AG20443 (cell line): ENCODE measurements around the gene PCP4.

Experiments used
- DNase-seq: peaks from one replicate; pipeline ENCODE4 v3.0.0; 2012; ENCODE audit warnings: low spot score, mixed read lengths

Gene PCP4

DNA sequence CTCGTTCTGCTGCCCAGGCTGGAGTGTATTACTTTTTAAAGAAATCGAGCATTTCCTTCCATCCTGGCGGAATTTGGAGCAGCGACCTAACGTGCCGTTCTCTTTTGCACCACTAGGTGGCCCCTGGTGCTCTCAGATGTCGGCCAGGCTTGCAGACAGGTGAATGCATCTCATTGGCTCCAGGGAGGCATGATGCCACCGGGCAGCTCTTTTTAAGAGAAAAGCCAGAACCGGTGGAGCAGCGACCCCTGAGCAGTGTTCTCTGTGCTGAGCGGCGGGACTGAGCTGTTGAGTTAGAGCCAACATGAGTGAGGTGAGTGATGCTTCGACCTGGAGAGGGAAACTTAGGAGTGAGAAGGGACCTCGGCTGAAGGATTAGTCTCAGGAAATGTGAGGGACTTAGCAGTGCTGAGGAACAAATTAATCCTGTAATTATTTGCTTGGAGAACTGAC is at the start of gene PCP4:
TSS of gene PCP4 (plus strand) at position 241 of the 453 bp plus-strand sequence. CDS start at position 305, 64 bp downstream.
- peak; percentile 22 for DNase-seq

DNA sequence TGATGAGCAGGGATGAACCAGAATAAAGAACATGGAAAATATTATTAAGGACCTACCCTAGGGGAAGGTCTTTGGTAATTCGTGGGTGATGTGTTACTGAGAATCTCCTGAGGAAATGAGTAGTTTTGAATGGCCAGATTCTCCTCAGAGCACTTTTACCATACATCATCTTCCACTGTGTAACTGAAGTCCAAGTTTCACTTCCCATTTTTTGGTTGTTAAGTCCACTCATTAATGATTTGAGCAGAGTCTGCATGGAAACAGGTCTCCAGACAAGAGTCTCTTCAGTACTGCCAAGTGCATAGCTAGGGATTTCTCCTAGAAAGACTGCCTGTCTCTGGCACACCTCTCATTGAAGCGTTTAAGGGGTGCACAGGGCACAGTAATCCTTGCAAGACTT is 48.7 kb upstream of the PCP4 start:
- DNase-seq: no peak

DNA sequence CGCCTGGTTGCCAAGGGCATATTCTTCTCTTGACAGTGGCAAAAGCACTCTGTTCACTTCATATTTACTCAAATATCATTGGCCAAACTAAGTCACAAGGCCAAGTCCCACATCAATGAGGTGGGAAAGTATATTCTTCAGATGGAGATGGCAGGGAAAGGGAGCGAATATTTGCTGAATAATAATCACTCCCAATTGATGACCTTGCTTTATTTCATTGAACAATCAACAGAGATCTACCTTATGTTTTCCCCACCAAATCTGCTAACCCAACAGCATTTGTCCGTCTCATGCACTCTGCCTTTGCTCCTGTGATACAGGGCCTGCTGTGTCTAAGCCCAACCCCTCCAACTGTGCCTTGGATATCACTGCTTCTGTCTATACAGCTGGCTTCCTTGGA is 45.2 kb upstream of the PCP4 start:
- no peak for DNase-seq

DNA sequence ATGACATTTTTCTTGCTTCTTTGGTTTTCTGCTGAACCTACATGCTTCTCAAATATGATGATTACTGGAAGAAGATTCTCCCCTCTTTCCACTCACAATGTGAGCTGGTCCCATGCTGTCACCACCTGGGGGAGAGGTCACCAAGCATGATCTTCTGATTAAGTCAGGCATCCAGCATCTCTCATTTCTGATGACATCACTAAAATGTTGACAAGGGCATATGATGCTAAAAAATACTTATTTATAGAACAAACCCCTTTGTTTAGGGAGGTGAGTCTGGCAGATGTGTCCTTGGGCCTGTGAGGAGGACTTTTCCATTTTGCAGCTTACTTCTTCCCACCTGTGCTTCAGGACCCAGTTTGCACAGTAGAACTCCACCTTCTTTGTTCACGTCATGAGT is 42.0 kb upstream of the PCP4 start:
- no peak for DNase-seq

DNA sequence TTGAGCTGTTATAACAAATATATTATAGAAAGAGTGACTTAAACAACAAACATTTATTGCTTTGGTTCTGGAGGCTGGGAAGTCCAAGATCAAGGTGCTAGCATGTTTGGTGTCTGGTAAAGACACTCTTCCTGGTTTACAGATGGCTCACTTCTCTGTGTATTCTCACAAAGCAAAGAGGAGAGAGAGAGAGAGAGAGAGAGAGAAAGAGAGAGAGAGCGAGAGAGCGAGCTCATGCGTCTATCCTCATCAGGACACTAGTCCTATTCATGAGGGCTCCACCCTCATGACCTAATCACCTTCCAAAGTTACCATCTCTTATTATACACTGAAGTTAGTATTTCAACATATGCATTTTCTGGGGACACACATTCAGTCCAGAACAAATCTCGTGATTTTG is 32.7 kb upstream of the PCP4 start:
- DNase-seq: no peak

DNA sequence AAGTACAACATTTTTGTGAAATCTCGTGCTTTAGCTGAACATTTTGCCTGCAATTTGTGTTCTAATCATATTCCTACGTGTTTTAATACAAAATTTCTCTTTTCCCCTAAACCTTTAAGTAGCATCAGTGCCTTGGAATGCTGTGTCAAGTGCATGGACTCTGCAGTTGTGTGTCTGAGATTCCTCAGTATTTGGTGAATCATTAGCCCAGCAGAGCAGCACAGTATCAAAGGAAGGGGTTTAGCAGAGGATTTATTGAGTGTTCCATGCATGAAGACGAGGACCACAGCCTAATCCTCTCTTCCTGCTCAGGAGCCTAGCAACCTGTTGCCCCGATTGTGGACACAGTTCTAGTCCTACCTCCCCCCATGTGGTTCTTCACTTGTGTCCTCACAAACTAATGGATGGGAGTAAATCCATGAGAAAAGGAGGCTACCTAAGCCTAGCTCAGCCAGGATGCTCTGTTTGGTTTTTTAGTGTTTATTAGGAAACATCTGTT is 29.3 kb upstream of the PCP4 start:
- no peak for DNase-seq

DNA sequence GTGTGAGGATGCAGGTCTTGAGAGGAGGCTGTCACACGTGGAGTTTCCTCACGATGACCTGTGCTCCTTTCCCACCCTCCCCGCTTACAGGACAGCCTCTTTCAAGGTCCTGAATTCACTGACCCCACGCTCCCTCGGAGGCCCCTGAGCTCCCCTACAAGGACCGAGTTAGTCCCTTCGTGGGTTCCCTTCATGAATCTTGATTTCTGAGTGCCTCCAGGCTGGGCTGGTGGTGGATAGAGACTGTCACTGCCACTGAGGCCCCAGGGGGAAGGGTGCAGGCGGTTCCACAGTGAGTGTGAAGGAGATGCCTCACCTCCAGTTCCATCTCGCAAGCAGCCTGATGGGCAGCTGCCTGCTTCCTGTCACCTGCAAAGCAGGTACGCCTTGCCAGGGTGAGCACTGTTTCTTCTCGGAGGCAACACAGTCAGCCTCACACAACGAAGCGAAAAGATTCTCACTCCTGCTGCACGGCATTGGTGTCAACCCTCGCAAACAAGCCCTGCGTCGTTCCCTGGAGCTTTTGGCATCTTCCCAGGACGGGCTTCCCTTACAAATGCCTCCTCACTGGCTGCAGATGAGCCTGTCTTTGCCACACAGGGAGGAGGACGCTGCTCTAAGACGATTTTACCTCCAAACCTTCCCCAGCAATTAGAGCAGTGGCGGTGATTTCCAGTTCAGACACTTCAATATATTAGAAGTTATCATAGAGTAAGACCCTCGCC is 26.7 kb upstream of the PCP4 start:
- DNase-seq: no peak

DNA sequence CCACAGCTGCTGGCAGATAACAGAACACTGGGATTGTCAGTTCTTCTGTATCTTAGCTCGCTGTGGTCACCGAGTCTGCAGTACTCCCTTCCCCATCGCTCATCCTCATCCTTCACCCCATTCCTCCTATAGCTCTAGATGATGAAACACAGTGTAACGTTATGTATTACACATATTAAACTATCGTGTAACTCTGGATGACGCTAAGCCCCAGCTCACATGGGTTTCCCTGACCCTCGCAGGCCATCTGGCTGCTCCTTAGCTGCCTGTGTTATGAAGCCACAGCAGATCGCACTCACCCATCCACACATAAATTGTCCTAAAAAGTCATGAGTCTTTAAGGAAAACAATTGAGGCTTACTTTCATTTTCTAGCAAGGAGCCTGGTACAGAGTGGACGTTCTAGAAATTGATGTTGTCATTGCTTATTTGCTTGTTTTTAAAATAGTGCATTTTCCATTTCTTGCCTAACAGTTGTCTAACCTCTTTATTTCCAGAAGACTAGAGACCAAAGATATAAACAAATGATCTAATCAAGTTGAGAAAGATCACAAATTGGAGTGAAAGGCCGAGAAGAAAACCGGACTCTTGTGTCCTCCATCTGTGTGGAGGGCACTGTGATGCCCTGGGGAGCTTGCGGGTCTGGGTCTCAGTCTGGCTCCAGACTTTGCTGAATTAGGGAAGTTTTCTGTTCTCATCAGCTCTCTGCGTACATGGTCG is 24.3 kb upstream of the PCP4 start:
- DNase-seq: no peak

DNA sequence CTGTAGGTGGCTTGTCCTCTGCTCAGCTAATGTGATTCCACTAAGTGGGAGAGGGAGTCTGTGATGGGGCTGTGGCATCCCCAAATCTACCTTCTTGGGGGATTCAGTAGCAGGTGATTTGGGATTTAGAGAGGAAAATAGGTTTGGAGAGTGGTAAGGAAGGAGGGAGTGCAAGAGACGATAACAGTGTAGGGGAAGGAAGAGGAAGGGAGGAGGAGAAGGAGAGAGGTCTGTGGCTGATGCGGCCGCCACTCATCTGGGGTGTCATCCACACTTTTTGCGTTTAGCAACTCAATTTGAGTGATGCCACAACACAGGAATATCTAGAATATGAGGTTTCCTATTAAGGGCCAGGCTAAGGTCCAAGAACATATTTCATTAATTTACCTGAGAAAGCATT is 23.8 kb upstream of the PCP4 start:
- no peak for DNase-seq

DNA sequence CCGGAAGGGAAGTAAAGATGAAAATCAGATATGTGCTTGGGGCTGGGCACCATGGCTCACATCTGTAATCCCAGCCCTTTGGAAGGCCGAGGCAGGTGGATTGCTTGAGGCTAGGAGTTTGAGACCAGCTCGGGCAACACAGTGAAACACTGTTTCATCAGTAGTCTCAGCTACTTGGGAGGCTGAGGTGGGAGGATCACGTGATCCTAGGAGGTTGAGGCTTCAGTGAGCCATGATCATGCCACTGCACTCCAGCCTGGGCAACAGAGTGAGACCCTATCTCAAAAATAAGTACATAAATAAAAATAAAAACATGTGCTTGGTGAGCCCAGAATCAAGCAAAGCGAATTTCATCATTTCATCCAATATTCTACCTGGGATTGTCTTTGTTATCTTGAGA is 23.3 kb upstream of the PCP4 start:
- no peak for DNase-seq

DNA sequence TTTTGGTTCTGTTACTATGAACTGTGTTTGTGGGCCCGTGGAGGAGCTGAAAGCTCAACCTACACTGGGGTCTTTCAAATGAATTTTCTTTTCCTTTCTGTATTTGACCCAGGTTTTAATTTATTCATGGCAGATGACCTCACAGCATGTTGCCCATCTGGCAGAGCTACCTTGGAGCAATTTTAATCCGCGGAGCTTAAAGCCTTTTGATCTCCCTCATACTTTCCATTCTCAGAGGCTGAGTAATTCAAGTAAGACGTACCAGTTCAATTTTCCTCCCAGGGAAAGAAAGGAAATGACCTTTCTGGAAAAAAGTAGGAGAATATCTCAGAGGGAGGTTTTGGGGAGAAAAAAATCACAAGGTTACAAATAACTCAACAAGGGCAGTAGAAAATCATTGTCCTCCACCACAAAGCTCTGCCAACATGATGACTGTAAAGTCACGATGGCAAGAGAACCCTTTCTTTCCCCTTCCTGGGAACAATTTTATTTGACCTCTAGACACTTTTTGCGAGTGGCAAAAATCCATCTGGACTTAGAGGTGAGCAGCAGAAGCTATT is 21.6 kb upstream of the PCP4 start:
- no peak for DNase-seq

DNA sequence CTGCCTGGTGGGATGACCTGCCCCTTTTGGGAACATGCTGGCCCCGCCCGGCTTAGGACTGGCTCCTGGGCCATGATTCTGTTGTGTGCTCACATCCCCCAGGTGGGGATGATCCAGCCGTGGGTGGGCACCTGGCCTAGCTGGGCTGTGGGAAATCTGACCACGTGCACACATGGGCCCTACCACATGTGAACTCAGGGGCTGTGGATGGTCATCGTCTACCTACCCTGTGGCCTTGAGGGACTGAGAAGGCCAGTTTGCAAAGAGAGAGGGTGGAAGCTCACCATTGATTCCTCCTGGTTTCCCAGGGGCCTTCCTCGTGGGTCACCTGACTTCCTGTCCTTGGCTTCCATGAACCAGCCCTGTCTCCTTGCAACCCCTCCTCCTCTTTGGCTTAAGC is 19.4 kb upstream of the PCP4 start:
- DNase-seq: no peak

DNA sequence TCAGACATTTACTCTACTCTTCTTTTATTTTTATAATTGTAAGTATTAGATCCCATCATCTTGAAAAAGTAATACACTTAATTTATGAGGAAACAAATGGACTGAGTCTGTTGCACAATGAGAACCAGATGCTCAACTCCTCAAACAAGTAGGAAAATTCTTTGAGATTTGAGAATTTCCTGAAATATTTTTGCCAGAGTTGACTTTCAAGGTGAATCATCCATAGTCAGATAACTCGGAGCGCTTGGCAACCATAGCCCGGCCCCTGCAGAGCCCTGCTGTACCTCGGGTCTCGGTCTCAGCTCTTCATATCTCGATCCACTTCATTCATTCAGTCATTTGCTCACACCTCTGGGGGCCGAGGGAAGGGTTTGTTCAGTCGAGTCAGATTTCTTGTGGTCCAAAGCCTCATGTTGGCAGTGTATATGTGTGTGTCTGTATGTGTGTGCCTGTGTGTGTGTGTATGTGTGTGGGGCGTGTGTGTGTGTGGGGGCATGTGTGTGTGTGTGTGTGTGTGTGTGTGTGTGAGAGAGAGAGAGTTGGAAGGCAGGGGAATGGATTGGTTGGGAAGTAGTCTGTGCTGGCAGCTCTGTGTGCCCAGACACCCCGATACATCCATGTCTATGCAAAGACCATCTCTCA is 18.1 kb upstream of the PCP4 start:
- no peak for DNase-seq

DNA sequence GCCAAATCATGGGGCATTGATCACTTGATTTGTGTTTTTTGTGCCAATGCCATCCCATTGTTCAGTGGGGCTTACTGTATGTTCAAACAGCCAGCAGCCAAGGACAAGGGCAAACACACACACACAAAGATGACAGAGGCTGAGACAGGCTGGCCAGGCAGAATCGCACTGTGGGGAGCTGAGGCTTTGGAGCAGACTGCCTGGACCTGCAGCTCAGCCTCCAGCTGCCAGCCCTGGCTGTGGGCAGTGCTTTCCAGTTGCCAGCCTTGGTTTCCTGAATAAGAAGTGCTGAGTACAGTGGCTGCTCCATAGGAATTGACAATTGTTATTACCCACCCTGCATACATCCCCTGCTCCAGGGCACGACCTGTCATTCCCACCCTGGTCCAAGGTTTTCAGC is 16.9 kb upstream of the PCP4 start:
- DNase-seq: no peak

DNA sequence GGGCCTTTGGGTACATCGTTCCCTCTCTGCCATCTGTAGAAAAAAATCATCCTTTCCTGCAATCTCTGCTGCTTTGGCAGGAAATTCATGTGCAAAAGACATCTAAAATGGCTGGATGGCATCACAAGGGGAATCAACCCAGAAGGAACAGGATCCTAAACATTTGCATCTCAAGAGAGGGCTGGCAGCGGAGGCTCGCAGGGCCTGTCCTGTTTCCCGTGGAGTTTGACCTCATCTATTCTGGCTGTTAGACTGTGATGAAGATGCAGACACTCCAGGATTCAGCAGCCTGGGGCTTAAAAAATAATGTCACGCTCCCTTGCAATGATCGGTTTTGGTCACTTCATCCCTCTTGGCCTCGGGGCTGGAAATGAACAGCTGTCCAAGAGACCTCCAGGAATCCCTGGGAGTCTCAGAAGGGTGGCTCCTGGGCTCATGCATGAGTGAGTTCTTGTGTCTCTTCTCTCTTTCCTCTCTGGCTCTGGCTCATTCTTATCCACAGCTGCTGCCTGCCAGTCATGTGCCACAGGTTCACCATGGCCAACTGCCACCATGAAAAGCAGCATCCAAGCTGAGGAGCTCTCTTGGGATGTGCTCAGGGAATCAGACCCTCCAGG is 16.1 kb upstream of the PCP4 start:
- no peak for DNase-seq

DNA sequence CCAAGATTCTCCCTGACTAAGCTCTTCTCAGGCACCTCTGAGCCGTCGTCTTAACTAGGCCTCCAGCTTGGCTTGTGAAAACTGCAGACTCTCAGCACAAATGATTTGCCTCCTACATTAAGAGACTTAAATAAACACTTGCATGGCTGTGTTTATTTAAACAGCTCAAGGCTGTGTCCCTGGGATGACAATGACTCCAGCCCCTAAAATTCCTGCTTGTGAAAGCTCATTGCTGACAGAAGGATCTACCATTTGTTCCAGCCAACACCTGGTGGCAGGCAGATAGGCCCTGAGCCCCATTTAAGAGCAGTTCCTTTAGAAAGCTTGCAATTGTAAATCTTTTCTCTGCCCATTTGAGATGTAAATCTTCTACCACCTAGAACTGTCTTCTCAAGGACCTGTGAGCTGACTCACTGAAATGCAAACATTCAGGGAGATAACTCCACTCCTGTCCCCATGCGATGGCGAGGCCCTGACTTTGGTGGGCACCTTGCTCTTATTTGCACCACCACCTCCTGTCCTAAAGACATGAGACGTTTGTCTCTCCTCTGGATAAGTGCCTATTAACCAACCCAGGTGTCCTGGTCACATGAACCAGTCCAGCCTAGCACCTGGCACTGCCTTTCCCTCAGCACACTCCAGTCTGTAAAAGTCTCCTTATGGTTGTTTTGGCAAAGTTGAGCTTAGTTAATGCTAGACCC is 15.1 kb upstream of the PCP4 start:
- DNase-seq: no peak

DNA sequence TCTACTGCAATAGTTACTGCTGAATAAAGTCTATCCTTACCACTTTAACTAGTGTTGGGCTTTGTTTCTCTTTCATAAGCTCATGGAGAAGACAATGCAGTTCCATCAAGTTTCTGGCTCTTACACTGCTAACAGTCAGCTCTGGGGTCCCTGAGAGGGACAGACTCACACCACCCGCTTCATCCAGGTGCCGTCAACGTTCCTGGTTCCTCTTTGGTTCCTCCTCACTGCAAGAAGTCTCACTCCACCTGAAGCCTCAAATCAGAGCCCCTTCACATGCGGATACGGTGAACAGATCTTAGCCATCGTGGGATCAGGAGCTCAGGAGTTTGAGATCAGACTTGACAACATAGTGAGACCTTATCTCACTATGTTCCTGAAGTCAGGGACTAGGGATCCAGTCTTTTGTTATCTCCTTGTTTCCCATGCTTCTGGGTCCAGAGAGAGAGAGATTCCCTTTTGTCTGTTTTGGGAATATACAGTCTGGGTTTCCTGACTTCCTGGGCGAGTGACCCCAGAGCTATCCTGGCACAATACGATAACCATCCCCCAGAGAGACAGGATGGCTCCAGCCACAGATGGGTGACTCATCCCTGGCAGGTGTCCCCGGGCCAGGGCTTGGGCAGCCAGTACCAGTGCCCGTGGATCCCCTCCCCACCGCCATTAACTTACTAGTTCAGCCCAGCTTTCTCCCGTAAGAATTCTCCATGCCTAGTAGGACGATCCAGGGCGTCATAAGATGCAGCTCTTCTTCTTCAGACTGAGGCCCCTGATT is 14.3 kb upstream of the PCP4 start:
- DNase-seq: no peak

DNA sequence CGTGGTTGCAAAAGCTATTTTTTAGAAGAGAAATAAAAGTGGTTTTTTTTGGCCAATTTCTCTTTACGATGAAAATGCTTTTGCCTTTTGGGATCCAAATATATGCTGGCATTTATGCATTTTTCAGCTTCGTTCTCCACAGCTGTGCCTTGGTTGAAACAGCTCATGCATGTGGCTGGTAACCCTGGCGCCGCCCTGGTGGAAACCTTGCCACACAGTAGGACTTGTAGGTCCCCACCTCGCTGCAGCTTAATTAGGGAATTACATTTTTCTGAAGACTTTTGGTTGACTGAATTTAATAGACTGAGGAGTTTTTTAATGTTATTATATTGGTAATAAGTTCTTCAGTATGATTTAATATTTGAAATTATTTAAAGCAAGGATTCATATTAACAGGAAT is 12.7 kb upstream of the PCP4 start:
- DNase-seq: no peak

DNA sequence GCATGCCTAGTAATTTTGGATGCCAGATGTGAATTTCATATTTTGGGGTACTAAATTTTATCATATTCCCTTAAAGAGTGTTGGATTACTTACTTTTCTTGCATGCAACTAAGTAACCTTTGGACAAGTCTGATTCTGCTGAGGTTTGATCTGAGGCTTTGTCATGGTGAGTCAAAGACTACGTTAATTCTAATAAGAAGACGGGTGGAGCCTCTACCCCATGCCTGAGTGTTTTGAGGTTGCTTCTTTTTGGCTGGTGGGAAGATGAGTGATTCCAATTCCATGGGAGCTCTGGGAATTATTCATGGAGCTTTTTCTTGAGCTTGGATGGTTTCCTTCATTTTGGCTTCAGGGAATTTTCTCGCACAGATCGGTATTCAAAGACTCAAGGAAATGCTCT is 11.6 kb upstream of the PCP4 start:
- no peak for DNase-seq

DNA sequence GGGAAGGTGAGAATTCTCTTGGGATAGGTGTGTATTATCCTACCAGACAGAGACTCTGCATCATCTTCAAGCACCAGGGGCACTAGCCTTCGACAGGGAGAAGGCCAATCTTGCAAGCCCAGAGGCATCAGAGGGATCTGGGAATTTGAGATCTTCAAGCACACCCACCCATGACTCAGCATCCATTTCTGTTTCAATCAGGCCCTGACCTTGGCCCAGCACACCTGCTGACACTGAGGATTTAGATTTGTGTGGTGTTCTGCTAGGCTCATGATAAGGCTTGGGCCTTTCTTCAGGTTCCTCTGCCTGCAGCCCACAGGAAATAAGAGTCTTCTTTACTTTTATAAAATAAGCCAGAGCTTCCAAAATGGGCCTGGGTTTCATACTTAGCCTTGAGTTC is 6.6 kb upstream of the PCP4 start:
- no peak for DNase-seq

DNA sequence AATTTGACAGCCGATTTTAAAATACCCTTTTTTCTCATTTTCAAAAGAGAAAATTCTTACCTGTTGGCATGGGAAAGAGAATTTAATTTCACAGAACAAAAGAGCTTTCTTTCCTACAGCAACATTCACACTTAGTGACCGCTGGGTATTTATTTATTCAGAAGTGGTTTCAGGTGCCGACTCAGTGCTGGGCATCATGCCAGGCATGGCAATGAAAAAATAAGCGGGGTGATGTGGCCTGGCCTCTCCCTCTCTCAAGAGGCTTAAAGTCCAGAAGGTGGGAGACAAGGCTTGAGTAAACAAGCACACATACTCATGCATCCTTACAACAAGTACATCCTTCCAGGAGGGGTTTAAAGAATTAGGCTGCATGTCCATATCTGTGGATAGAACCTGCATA is 4.1 kb upstream of the PCP4 start:
- no peak for DNase-seq
